Rectal smooth muscle tissue (tissue), 1 donor: ENCODE measurements around the gene DUSP22.

ENCODE experiments used
- H3K27ac ChIP-seq: one replicate; pipeline ENCODE4 v1.7.0; 2013; ENCODE audit warnings: low read depth, low read length, inconsistent platforms
- H3K27me3 ChIP-seq: one replicate; pipeline ENCODE4 v1.7.0; 2013; ENCODE audit warnings: low read length; ENCODE audit not compliant: control insufficient read depth, insufficient read depth
- H3K36me3 ChIP-seq: one replicate; pipeline ENCODE4 v1.7.0; 2013; ENCODE audit warnings: low read length; ENCODE audit not compliant: control insufficient read depth, insufficient read depth
- H3K4me1 ChIP-seq: one replicate; pipeline ENCODE4 v1.7.0; 2013; ENCODE audit warnings: low read length; ENCODE audit not compliant: control insufficient read depth, insufficient read depth
- H3K4me3 ChIP-seq: one replicate; pipeline ENCODE4 v1.7.0; 2013; ENCODE audit warnings: low read length
- H3K9ac ChIP-seq: one replicate; pipeline ENCODE4 v1.7.0; 2013; ENCODE audit warnings: low read length

Gene DUSP22

GRCh38 chr6:303263-303662 is 11.0 kb downstream of the DUSP22 start:
- Histone ChIP-seq H3K27me3 (no peaks in the 10 kb centered on the region), H3K36me3 (no peaks in the 10 kb centered on the region), H3K9ac (no peak overlapping the region), H3K4me3 (no peak overlapping the region), H3K27ac (no peak overlapping the region), H3K4me1 (no peaks in the 10 kb centered on the region)

- Histone ChIP-seq H3K9ac (no peak overlapping the region), H3K4me1 (no peaks in the 10 kb centered on the region), H3K36me3 (no peaks in the 10 kb centered on the region), H3K4me3 (no peak overlapping the region), H3K27ac (no peak overlapping the region), H3K27me3 (no peaks in the 10 kb centered on the region)
Measured at GRCh38 chr6:303948-304558, 11.8 kb downstream of the DUSP22 start.

- H3K27me3 ChIP-seq: no peaks in the 10 kb centered on the region
- H3K27ac ChIP-seq: no peak overlapping the region
- no peak overlapping the region for H3K9ac ChIP-seq
- no peaks in the 10 kb centered on the region for H3K4me1 ChIP-seq
- no peak overlapping the region for H3K4me3 ChIP-seq
- H3K36me3 ChIP-seq: no peaks in the 10 kb centered on the region
Measured at GRCh38 chr6:304833-305370, 12.6 kb downstream of the DUSP22 start.

GRCh38 chr6:305371-306206 is 13.3 kb downstream of the DUSP22 start:
- Histone ChIP-seq H3K4me1 (no peaks in the 10 kb centered on the region), H3K27ac (no peak overlapping the region), H3K4me3 (no peak overlapping the region), H3K27me3 (no peaks in the 10 kb centered on the region), H3K9ac (no peak overlapping the region), H3K36me3 (no peaks in the 10 kb centered on the region)

GRCh38 chr6:306641-307061 is 14.4 kb downstream of the DUSP22 start:
- H3K27ac ChIP-seq: no peak overlapping the region
- H3K27me3 ChIP-seq: no peaks in the 10 kb centered on the region
- H3K4me3 ChIP-seq: no peak overlapping the region
- H3K9ac ChIP-seq: no peak overlapping the region
- no peaks in the 10 kb centered on the region for H3K36me3 ChIP-seq
- H3K4me1 ChIP-seq: no peaks in the 10 kb centered on the region

- Histone ChIP-seq H3K4me1 (no peaks in the 10 kb centered on the region), H3K27me3 (no peaks in the 10 kb centered on the region), H3K36me3 (no peaks in the 10 kb centered on the region), H3K27ac (no peak overlapping the region), H3K4me3 (no peak overlapping the region), H3K9ac (no peak overlapping the region)
Measured at GRCh38 chr6:307065-307814, 15.0 kb downstream of the DUSP22 start.

- H3K27me3 ChIP-seq: no peaks in the 10 kb centered on the region
- H3K36me3 ChIP-seq: no peaks in the 10 kb centered on the region
- H3K27ac ChIP-seq: no peak overlapping the region
- no peak overlapping the region for H3K4me3 ChIP-seq
- no peak overlapping the region for H3K9ac ChIP-seq
- H3K4me1 ChIP-seq: no peaks in the 10 kb centered on the region
Measured at GRCh38 chr6:307874-308273, 15.6 kb downstream of the DUSP22 start.

GRCh38 chr6:308307-308706 is 16.0 kb downstream of the DUSP22 start:
- Histone ChIP-seq H3K9ac (no peak overlapping the region), H3K27me3 (no peaks in the 10 kb centered on the region), H3K4me1 (no peaks in the 10 kb centered on the region), H3K36me3 (no peaks in the 10 kb centered on the region), H3K27ac (no peak overlapping the region), H3K4me3 (no peak overlapping the region)

- no peak overlapping the region for H3K9ac ChIP-seq
- no peaks in the 10 kb centered on the region for H3K36me3 ChIP-seq
- no peaks in the 10 kb centered on the region for H3K4me1 ChIP-seq
- no peak overlapping the region for H3K4me3 ChIP-seq
- H3K27me3 ChIP-seq: no peaks in the 10 kb centered on the region
- no peak overlapping the region for H3K27ac ChIP-seq
Measured at GRCh38 chr6:308768-309167, 16.5 kb downstream of the DUSP22 start.

- H3K9ac ChIP-seq: no peak overlapping the region
- H3K36me3 ChIP-seq: no peaks in the 10 kb centered on the region
- H3K4me3 ChIP-seq: no peak overlapping the region
- no peak overlapping the region for H3K27ac ChIP-seq
- H3K27me3 ChIP-seq: no peaks in the 10 kb centered on the region
- H3K4me1 ChIP-seq: no peaks in the 10 kb centered on the region
Measured at GRCh38 chr6:309947-310346, 17.7 kb downstream of the DUSP22 start.

- Histone ChIP-seq H3K9ac (no peak overlapping the region), H3K4me3 (no peak overlapping the region), H3K4me1 (no peaks in the 10 kb centered on the region), H3K27ac (no peak overlapping the region), H3K27me3 (no peaks in the 10 kb centered on the region), H3K36me3 (no peaks in the 10 kb centered on the region)
Measured at GRCh38 chr6:310671-311070, 18.4 kb downstream of the DUSP22 start.

- Histone ChIP-seq H3K4me1 (no peaks in the 10 kb centered on the region), H3K27ac (no peak overlapping the region), H3K9ac (no peak overlapping the region), H3K36me3 (no peaks in the 10 kb centered on the region), H3K27me3 (no peaks in the 10 kb centered on the region), H3K4me3 (no peak overlapping the region)
Measured at GRCh38 chr6:311679-312220, 19.5 kb downstream of the DUSP22 start.
